ENCODE results near the gene IGHMBP2.

DNA sequence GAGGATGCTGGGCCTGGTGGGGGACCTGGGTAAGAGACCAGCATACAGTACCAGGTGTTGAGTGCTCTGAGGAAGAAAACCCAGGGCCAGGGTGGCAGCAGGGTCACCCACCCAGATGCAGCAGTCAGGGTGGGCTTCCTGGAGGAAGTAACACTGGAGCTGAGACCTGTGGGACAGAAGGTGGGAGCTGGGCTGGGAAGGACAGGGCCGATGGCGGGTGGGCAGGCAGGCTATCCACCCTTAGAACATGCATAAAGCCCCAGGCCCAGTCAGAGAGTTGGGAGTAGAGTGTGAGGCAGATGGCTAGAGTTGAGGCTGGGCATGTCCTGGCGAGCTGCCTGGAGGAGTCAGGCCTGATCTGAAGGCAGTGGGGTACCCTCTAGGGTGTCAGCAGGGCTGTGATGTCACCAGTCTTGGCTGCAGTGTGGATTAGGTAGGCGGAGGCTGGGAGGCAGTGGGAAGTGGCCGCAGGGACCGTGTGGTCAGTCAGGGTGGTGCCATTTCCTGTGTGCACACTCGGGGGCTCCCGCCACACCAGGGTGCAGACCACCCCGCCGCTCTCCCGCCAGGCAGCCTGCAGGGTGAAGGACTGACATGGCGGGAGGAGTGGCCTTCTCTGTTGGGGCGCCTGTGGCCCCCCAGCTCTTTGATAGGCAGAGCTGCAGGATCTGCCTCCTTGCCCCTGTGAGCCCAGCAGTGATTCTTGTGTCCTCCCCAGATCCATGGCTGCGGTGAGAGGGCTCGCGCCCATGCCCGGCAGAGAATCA, 35.3 kb downstream of the IGHMBP2 start:
- TF ChIP-seq, protein P1, sequence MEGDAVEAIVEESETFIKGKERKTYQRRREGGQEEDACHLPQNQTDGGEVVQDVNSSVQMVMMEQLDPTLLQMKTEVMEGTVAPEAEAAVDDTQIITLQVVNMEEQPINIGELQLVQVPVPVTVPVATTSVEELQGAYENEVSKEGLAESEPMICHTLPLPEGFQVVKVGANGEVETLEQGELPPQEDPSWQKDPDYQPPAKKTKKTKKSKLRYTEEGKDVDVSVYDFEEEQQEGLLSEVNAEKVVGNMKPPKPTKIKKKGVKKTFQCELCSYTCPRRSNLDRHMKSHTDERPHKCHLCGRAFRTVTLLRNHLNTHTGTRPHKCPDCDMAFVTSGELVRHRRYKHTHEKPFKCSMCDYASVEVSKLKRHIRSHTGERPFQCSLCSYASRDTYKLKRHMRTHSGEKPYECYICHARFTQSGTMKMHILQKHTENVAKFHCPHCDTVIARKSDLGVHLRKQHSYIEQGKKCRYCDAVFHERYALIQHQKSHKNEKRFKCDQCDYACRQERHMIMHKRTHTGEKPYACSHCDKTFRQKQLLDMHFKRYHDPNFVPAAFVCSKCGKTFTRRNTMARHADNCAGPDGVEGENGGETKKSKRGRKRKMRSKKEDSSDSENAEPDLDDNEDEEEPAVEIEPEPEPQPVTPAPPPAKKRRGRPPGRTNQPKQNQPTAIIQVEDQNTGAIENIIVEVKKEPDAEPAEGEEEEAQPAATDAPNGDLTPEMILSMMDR (IDR thresholded peaks at IDR 0.05) = no peak
- TF ChIP-seq POLR2AphosphoS5 (IDR thresholded peaks at IDR 0.05; ENCODE audit: low read depth, low read length) (no peak), SIN3A (IDR thresholded peaks at IDR 0.05; ENCODE audit: borderline replicate concordance, insufficient read depth, low read depth, low read length) (no peak)

Measured in Panc1 (cell line).